CD4-positive, alpha-beta T cell treated with Interleukin-4 for 1 hour (primary cell): Measurements from ENCODE around the gene SETD7.
A peak's percentile ranks its signal among the peaks of the same experiment; 100 is the strongest.

Experiments
- DNase-seq, 2 donors: peaks; one replicate each; pipeline ENCODE4 v3.0.0-alpha.2; 2020 to 2022

The SETD7 gene

DNA sequence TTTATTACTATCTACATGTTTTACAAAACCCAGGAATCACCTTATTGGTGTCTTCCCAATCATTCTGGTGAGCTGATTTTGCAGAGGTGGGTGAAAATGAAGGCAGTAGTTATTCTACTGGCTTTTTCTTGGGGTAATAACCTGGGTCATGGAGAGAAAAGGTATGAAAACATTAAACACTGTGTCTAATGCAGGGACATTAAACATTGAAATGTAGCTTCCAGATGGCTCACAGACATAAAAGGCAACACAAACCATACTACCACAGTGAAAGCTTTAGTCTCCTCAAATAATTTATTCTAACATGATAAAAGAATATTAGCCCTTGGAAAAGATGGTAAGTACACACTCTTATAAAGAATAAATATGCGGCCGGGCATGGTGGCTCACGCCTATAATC lies 8.0 kb downstream of the SETD7 start:
- no peak for DNase-seq

DNA sequence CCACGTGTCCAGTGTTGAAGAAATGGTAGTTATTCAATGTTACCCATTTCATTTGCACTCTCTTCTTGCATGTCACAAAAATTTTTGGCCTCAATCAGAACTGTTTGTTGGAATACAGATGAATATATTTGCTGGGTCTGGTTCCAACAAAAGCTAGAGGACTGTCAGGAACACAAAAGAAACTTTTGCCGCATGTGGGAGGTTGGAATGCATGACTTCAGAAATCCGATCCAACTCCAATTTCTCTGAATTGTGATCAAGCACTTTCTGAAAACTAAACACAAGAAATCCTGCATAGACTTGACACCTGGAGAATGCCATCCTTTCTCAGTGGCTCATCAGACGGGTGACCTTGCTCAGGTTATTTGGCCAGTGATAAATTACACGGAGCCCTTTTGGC lies 15.4 kb downstream of the SETD7 start:
- DNase-seq: no peak

- DNase-seq: no peak
These were observed 15.9 kb downstream of the SETD7 start for GRCh38 chr4:139540161-139540560.

DNA sequence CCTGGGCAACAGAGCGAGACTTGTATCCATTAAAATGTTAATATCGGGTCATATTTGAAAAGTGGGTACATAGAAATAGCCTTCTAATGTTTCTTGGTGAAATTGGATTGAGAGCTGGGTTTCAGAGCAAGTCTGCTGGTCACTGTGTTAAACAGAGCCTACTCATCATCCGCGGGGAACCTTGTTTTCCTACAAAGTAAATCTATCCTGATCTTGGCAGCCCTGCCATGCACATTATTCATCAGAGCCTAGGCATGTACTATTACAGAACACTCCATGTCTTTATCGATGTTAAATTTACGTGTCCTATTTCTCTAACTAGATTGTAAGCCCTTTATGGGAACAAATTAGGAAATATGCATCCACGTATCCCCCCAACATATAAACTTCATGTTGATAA lies 18.7 kb downstream of the SETD7 start:
- no peak for DNase-seq

- DNase-seq: no peak
These were observed 20.2 kb downstream of the SETD7 start for GRCh38 chr4:139535871-139536234.

DNA sequence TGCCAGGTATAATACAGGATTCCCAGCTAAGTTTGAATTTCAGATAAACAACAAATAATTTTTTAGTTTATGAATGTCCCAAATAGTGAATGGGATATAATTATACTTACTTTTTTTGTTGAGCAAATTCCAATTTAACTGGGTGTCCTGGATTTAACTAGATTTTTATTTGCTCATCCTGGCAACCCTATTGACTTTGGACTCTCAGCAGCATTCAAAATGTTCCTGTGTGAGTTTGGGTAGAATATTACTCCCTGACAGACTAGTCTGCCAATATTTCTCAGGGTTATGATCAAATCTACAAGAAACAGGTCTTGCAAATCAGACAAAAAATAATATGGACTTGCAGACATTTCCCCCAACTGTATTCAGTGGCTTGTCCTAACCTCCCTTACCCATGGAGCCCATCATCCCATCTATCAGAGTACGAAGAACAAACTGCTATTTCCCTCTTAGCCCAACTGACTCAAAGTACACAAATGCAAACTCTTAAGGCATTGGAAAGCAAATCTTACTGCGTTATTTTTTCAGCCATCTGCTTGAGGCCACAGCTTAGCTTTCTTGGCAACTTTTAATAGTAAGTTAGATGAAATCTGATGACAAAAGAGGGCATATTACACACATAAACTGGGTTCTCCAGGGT lies 20.7 kb downstream of the SETD7 start:
- no peak for DNase-seq

DNA sequence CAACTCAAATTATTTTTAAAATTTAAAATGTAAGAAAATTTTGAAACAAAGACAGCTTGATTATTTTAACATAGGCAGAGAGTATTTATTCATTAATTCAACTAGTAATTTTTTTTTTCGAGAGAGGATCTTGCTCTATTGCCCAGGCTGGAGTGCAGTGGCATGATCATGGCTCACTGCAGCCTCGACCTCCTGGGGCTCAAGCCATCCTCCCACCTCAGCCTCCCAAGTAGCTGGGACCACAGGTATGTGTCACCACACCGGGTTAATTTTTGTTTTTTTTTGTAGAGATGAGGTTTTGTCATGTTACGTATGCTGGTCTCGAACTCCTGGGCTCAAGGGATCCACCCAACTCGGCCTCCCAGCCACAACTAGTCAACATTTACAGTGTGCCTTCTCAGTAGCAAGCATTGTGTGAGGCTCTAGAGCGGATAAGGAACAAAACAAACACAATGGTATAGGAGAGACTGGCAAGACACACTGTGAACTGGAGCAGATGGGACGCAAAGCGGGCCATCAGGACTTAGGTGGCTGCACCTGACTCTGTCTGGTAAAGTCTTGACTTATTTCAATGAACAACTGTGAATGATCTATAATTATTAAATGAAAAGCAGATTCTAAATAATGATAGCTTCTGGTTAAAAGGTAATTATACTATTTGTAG lies 21.6 kb downstream of the SETD7 start:
- no peak for DNase-seq

DNA sequence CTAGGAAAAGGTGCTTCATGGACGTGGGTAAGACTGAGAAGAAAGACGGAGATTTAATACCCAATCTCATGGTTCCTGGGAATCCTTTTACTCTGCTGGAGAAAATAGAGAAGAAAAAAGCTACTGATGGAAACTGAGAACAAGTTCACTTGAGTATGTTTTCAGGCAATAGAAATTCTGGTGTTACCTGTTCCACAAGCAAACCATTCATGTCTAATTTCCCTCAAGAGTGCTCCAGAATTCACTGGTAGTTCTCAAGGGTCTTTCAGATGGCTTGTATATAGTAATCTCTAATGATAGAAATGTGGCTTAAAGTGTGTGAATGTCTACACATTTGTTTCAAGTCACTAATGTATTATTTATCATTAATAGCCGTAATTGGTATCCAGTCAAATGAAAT lies 22.5 kb downstream of the SETD7 start:
- no peak for DNase-seq

DNA sequence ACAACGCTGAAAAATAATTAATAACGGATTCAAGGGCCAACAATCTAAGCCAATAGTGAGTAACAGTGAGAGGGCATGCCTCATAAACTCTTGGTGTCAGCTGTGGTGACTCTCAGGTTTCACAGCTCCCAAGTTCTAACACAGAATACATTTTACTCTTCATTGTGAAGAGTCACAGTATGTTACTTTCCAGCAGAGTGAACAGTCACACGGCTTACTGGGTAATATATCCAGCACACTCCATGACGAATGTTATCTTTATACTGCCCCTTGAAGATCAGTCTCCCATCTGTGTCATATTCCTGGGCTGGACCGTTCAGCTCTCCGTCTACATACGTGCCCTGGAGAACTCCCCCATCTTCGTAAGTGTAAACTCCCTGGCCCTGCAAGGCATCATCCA lies 23.1 kb downstream of the SETD7 start:
- no peak for DNase-seq

DNA sequence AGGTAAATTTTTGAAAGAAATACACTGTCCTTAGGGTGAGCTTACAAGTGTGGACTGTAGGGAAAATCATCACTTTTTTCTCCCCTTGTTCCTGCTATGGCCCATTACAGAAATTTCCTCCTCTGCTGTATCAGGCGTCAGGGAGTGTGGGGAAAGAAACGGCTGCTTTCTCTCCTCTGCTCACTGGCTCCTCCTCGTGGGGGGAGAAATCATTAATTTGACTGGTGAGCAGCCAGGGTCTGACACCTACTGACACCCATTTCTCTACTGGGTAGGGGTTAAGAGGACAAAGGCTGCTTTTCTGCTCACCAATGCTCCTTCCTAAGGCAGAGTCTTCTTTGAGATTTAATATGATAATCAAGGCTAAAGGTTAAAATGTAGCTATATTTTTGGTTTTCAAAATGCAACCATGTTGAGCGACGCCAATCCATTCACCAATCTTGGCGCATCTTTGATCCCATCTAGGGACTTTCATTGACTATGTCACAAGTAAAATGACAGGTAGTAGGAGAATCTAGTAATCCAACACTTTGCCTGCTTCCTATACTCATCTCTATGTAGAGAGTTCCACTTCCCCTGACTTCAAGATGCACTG lies 25.1 kb downstream of the SETD7 start:
- DNase-seq: peak; percentile 63 to 72

DNA sequence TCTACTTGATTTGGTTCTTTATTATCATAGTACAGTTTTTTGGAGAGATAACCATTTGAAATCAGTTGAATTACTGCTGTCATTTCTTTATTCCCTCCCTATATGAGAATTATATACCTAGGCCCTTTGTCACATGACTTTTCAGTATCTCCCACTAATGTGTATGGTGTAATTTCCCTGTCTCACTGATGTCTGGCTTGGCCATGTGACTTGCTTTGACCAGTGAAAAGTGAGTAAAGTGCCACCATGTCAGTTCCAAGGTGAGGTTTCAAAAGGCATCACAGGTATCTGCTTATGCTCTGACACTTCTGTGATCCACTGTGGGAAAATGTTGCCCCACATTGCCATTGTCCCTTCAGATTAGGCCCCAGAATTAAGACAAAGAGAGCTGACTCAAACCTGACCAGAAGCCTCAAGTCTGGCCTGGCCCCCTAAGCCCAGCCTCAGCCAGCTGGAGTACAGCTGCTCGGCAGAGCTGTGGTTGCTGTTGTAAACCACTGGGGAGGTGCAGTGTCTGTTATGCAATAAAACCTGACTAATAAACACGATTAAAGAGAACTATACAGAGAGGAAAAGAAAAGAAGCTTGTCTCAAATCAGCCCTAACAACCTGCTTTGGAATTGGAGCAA lies 27.5 kb downstream of the SETD7 start:
- DNase-seq: peak; percentile 19 to 25

GRCh38 chr4:139526928-139527327 lies 29.1 kb downstream of the SETD7 start:
- DNase-seq: no peak

GRCh38 chr4:139525414-139525813 lies 30.6 kb downstream of the SETD7 start:
- DNase-seq: peak in 1 of 2 donors; percentile 16

- no peak for DNase-seq
These were observed 31.9 kb downstream of the SETD7 start for GRCh38 chr4:139524062-139524631.

DNA sequence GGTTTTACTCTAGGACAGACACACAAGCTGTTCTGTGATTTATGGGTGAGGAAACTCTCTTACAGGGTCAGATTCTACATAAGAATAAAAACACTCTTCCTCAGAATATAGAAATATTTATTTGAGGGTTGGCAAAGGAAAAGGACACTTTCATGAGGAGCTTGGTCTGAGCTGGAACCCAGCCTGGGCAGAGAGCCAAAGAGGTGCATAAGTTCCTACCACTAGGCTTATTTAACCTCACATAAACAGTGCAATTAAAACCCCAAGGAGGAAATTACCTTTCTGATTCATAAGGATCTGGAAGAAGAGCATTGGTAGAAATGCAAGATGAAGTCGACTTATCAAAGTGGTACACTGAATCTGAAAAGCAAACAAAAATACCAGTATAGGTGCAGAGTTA lies 32.9 kb downstream of the SETD7 start:
- DNase-seq: no peak

DNA sequence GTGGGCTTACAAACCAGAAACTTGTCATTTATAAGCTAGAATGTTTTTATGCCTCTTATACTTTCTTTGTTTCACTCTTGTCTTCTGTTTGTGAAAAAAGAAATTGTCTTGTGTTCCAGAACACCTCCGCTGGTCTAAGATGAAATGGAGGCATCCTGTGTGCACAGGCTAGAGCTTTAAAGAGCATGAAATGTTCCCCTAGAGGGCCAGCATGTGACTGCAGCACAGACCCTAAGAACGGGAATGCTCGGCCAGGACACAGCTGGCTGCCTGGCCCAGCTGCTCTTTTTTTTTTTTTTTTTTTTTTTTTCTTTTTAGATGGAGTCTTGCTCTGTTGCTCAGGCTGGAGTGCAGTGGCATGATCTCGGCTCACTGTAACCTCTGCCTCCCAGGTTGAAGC lies 33.6 kb downstream of the SETD7 start:
- no peak for DNase-seq

- DNase-seq: no peak
These were observed 34.1 kb downstream of the SETD7 start for GRCh38 chr4:139521754-139522401.

DNA sequence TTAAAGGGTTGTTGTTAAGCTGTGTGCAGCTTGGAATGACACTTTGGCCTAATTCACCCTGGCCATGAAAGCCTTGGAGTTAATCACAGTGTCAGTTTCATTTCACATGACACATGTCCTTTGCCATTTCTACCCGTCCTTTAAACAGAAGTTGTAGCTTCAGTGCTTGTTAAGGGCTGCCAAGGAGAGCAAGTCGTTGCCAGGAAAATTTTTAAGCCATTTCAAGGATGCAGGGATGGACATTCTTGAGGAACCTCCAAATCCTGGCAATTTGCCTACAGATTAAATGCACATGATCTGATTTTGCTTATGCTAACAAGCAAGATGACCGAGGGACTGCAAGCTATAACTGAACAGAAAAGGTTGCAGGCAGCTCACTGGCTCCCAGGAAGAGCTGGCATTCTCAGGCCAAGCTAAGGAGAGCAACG lies 40.5 kb downstream of the SETD7 start:
- DNase-seq: no peak

DNA sequence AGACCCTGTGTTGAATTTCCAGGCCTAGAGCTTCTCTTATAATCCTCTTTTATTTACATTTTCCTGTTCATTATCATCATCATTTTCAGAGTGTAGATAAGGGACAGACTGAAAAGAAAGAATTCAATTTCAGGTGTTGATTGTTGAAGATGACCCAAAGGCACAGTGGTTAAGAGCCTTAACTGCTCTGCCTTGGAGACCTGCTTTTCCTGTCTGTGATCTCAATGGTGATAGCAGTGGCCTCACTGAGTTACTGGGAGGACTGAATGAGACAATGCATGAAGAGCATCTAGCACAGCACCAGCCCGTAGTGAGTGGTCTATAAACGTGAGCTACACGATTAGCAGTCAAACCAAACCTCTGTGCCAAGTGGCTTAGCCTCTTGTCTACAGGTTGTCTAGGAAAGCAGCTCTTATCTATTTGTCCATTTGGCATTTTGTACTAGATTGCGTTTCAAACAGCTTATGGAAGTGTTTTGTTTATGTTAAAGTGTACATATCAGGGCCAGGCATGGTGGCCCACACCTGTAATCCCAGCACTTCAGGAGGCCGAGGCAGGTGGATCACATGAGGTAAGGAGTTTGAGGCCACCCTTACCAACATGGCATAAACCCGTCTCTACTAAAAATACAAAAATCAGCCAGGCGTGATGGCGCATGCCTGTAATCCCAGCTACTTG lies 41.5 kb downstream of the SETD7 start:
- no peak for DNase-seq

GRCh38 chr4:139511320-139511719 lies 44.7 kb downstream of the SETD7 start:
- DNase-seq: no peak

DNA sequence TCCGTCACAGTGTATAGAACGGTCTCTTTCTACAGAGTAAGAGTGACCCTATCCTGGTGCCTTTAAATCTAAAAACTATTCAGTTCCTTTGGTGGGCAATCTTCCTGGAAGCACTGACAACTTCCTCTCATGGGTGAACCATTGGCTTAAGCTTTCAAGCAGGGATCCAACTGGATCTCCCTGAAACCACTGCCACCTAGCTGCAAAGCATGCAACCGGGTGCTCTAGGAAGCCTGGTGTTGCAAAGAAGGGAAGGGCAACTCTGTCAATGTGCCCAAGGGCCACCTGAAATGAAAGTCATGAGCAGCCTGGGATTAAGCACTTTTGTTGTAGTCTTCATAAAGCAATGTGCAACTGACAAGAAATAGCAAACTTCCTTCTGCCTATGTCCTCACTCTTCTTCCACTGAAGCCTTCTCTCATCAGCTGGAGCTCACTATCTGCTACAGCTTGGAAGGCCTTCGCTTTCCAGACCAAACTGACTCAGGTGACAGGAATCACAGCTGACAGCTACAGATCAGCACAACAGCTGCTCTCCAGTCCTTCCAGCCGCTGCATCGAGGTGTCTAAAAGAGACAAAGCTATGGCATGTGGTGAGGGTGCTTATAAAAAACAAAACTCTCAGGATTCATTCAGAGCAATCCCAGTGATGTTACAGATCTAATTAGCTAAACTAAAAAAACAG lies 46.1 kb downstream of the SETD7 start:
- DNase-seq: no peak
